ENCODE data around the gene ELOVL1. TPM values are rescaled to one million over a fixed set of nuclear protein-coding genes. Genes with fewer than 3 reads are reported as not detected.
A peak's percentile ranks its signal among the peaks of the same experiment; 100 is the strongest.

ELOVL1 gene
- total RNA-seq, 3 donors from 2014 or later = 45.9 to 60.6 (median 55.5) TPM

DNA sequence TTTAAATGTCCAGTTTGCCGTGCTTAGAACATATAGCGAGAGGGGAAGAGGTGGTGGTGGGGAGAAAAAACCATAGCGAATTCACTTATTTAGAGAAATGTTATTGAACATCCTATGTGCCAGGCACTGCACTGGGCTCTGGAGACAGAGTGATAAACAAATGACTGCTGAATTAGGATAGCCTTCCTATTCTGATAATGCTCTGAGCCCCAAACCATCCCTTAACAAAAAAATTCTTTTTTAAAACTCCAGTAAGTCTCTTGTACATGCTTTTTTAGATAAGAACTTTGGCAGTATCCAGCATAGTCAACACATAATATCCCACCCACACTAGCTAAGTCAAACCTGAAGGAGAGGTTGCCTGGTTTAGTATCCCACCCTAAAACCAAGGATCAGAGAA is 30.4 kb upstream of the ELOVL1 start:
- no peak for DNase-seq (ENCODE audit: low spot score in 2 of 2)
- TF ChIP-seq POLR2A (IDR thresholded peaks at IDR 0.05) (no peak), POLR2AphosphoS5 (IDR thresholded peaks at IDR 0.05) (no peak)
- TF ChIP-seq, protein P1, sequence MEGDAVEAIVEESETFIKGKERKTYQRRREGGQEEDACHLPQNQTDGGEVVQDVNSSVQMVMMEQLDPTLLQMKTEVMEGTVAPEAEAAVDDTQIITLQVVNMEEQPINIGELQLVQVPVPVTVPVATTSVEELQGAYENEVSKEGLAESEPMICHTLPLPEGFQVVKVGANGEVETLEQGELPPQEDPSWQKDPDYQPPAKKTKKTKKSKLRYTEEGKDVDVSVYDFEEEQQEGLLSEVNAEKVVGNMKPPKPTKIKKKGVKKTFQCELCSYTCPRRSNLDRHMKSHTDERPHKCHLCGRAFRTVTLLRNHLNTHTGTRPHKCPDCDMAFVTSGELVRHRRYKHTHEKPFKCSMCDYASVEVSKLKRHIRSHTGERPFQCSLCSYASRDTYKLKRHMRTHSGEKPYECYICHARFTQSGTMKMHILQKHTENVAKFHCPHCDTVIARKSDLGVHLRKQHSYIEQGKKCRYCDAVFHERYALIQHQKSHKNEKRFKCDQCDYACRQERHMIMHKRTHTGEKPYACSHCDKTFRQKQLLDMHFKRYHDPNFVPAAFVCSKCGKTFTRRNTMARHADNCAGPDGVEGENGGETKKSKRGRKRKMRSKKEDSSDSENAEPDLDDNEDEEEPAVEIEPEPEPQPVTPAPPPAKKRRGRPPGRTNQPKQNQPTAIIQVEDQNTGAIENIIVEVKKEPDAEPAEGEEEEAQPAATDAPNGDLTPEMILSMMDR (IDR thresholded peaks at IDR 0.05) = no peak
- Histone ChIP-seq H3K27ac (no peak overlapping the region), H3K27me3 (no peaks in the 10 kb centered on the region), H3K4me3 (no peak overlapping the region), H3K4me1 (no peaks in the 10 kb centered on the region), H3K36me3 (no peaks in the 10 kb centered on the region), H3K9me3 (no peaks in the 10 kb centered on the region)
- intact Hi-C loops (cut with DNase I; ENCODE audit: low total_unique reads) = no loop called here

DNA sequence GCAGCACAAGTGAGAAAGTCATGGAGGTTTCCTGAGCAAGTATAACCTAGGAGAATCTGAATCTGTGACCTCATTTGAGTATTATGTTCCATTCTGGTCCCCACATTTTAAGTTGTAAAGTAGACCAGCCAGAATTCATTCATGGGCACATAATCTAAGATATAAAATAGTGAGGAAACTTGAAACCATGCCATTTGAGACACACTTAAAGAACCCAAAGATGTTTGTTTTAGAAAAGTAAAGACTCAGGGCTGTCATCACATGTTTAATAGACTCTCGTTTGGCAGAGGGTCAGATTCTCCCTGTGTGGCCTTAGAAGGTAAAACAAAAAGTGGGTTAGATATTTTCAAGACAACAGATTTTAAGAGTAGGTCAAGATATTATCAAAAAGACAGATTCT is 28.2 kb upstream of the ELOVL1 start:
- H3K4me3 ChIP-seq = no peak overlapping the region
- no peaks in the 10 kb centered on the region for H3K36me3 ChIP-seq
- TF ChIP-seq POLR2A (IDR thresholded peaks at IDR 0.05) = no peak
- TF ChIP-seq POLR2AphosphoS5 (IDR thresholded peaks at IDR 0.05) = no peak
- TF ChIP-seq, protein P1 (IDR thresholded peaks at IDR 0.05) = no peak
- H3K27ac ChIP-seq = no peak overlapping the region
- no peak for DNase-seq (ENCODE audit: low spot score in 2 of 2)
- H3K4me1 ChIP-seq = peaks cover under 1 to 1% of the 10 kb centered on the region in 2 donors
- intact Hi-C loops (cut with DNase I; ENCODE audit: low total_unique reads) = no loop called here
- H3K9me3 ChIP-seq = no peaks in the 10 kb centered on the region
- H3K27me3 ChIP-seq = no peaks in the 10 kb centered on the region

DNA sequence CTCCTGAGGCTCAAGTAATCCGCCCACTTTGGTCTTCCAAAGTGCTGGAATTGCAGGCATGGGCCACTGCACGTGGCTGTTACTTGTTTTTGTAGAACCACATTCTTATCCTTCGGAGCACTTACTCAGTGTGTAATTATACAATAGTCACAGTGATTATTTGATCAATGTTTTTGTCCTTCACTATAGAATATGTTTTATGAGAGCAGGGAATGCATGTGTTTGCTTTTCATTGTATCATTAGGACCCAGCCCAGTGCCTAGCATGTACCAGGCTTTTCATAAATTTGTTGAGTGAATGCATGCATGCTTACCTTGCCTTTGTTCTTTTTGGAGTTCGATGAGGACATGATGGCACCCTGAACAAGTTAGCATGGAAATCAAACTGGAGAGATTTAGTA is 27.7 kb upstream of the ELOVL1 start:
- Histone ChIP-seq H3K27ac (no peak overlapping the region), H3K9me3 (no peaks in the 10 kb centered on the region)
- intact Hi-C loops (cut with DNase I; ENCODE audit: low total_unique reads) = no loop called here

DNA sequence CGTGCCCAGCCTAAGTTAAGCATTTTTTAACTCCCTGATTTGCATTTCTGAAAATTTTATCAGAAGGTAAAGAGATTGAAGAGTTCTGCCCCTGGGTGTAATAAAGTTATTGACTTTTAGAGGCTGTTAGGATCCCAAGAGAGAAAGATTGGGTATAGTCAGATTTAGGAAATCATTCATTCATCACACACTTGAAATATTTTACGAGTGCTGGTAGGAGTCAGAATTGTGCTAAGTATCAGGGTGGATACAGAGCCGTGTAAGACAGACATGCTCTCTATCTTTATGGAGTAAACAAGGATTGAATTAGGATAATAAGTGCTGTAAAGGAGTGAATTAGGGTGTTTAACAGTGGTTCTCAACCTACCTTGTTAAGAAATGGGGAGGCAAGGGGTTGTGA is 24.9 kb upstream of the ELOVL1 start:
- Histone ChIP-seq H3K27ac (no peak overlapping the region), H3K4me1 (peaks cover 10 to 17% of the 10 kb centered on the region in 2 donors), H3K36me3 (no peaks in the 10 kb centered on the region), H3K4me3 (no peak overlapping the region), H3K9me3 (no peaks in the 10 kb centered on the region), H3K27me3 (no peaks in the 10 kb centered on the region)
- intact Hi-C loops (cut with DNase I; ENCODE audit: low total_unique reads) = no loop called here
- no peak for DNase-seq (ENCODE audit: low spot score in 2 of 2)
- TF ChIP-seq, protein P1 (IDR thresholded peaks at IDR 0.05) = no peak
- no peak for TF ChIP-seq POLR2AphosphoS5 (IDR thresholded peaks at IDR 0.05)
- TF ChIP-seq POLR2A (IDR thresholded peaks at IDR 0.05) = no peak

More for the DNA sequence above, 27.7 kb upstream of the ELOVL1 start:
- no peak for TF ChIP-seq POLR2A (IDR thresholded peaks at IDR 0.05)
- TF ChIP-seq, protein P1 (IDR thresholded peaks at IDR 0.05) = no peak
- no peak for TF ChIP-seq POLR2AphosphoS5 (IDR thresholded peaks at IDR 0.05)
- Histone ChIP-seq H3K36me3 (no peaks in the 10 kb centered on the region), H3K4me1 (peaks cover 6 to 7% of the 10 kb centered on the region in 2 donors), H3K27me3 (no peaks in the 10 kb centered on the region), H3K4me3 (no peak overlapping the region)
- DNase-seq (ENCODE audit: low spot score in 2 of 2) = no peak

DNA sequence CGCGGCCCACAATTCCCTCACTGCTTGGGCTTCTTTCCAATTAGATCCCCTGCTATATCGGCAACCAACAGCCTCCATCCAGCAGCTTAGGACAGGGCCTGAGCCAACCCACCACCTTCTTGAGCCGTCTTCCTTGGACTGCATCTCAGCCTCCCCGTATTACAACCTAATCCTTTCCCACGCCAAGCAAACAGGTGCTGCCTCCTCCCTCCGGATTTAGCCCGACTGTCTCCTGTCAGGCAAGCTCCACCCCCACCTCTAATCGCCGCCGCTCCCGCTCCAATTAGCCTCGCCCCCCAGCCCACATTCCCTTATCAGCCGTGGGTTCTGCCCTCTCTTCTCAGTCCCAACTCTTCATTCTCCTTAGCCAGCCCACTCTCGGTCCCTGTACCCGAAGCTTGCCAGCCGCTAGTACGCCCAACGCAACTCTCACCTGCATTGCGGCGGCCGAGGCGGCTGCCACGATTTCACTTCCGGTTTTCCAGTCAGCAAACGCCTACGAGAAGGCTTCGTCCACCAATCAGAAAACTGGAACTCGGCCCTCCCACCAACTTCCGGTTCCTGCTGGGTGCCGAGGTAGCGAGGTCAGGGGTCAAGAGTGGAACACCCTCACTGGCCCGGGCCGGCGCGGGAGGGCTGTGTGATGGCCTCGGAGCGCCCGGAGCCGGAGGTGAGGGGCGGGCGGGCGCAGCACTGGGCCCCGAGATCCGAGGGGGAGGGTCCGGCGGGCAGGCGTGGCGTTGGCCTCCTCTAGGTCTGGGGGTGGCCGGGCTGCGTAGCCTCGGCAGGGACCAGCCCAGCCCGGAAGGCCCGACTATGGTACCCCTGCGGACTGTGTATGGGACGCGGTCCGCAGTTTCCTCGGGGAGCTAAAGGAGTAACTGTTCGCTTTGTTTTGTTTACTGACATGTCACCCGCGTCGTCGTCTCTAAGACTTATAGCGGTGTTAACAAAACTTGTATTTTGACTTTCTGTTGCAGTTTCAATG is 21.8 kb upstream of the ELOVL1 start, which contains the start of the genes MED8 and SZT2:
TSS of gene MED8 (minus strand) at position 475 of the 988 bp plus-strand sequence. CDS start at position 439, 36 bp downstream.
TSS of gene SZT2 (plus strand) at position 574 of the 988 bp plus-strand sequence. CDS start at position 644, 70 bp downstream.
- Histone ChIP-seq H3K27ac (peak within 1 kb of the TSS; percentile 87 to 89), H3K4me3 (peak within 1 kb of the TSS; percentile 78 to 88 (median 86)), H3K4me1 (peaks cover 10 to 17% of the 10 kb centered on the region in 2 donors), H3K9me3 (no peaks in the 10 kb centered on the region), H3K36me3 (peaks cover 11% of the 10 kb centered on the region), H3K27me3 (no peaks in the 10 kb centered on the region)
- DNase-seq (ENCODE audit: low spot score in 2 of 2) = peak; percentile 96
- intact Hi-C loops (cut with DNase I; ENCODE audit: low total_unique reads) = loop anchor here (1.0 kb wide), 1 partner anchor 23 kb away; no protein-coding TSS in a partner anchor
- TF ChIP-seq, protein P1 (IDR thresholded peaks at IDR 0.05) = no peak
- TF ChIP-seq POLR2AphosphoS5 (IDR thresholded peaks at IDR 0.05) (peak; percentile 80 to 94 (median 94)), POLR2A (IDR thresholded peaks at IDR 0.05) (peak; percentile 82)

Measured in breast epithelium (tissue), 4 donors.